OCI-LY1 (cell line): Measurements from ENCODE around the gene AJM1.
"Not testable (repeated sequence)": the region's sequence is repeated elsewhere in the genome, so short reads cannot be mapped to it uniquely, and the experiment has no call there.

Experiments used
- CTCF ChIP-seq: fragments of 200-600 bp; sonication (generic), shearing (Covaris generic); IDR thresholded peaks from 2 replicates; pipeline ENCODE4 v1.5.1; 2017; ENCODE audit warnings: mild to moderate bottlenecking, antibody characterized with exemption, low read length, moderate library complexity, mixed read lengths
- EZH2 ChIP-seq: fragments of 200-600 bp; sonication (generic), shearing (Covaris generic); IDR thresholded peaks from 2 replicates; pipeline ENCODE4 v1.8.0; 2017; ENCODE audit warnings: borderline replicate concordance, mixed run types, mild to moderate bottlenecking, antibody characterized with exemption, low read length, moderate library complexity, mixed read lengths

GRCh38 chr9:136866898-136867421 lies 24.7 kb downstream of the AJM1 start:
- TF ChIP-seq EZH2, CTCF: not testable (repeated sequence)
